Breast epithelium (tissue), 4 donors: ENCODE results near the gene PSME2. TPM values are rescaled to one million over a fixed set of nuclear protein-coding genes. Genes with fewer than 3 reads are reported as not detected.

Experiments
- DNase-seq, 2 donors: peaks; one replicate each; pipeline ENCODE4 v3.0.0-alpha.2; 2019; ENCODE audit warnings: low spot score in 2 of 2
- H3K27ac ChIP-seq, 2 donors: fragments of 200-600 bp; sonication (generic) in 1 of 2; one replicate each; pipeline ENCODE4 v1.5.1; 2016 to 2019; ENCODE audit warnings: mild to moderate bottlenecking in 1 of 2
- H3K27me3 ChIP-seq, 2 donors: fragments of 200-600 bp; sonication (generic) in 1 of 2; one replicate each; pipeline versions ENCODE4 v1.5.1 to v1.6.0; 2017 to 2019; ENCODE audit warnings: control low read depth in 1 of 2, mild to moderate bottlenecking in 1 of 2
- H3K36me3 ChIP-seq: fragments of 200-600 bp; one replicate; pipeline ENCODE4 v1.5.1; 2019
- H3K4me1 ChIP-seq, 2 donors: fragments of 200-600 bp; sonication (generic); one replicate each; pipeline ENCODE4 v1.5.1; 2016 to 2019; ENCODE audit warnings: control low read depth in 1 of 2
- H3K4me3 ChIP-seq, 3 donors: fragments of 200-600 bp; sonication (generic); 1 replicate in 2 of 3; 2 replicates in 1 of 3; pipeline ENCODE4 v1.5.1; 2016 to 2019; ENCODE audit warnings: mild to moderate bottlenecking in 3 of 3, moderate library complexity in 2 of 3
- H3K9me3 ChIP-seq, 2 donors: fragments of 200-600 bp; sonication (generic) in 1 of 2; one replicate each; pipeline ENCODE4 v1.5.1; 2016 to 2019; ENCODE audit warnings: control low read depth in 1 of 2
- CTCF ChIP-seq, 3 donors: fragments of 450-650 bp; IDR thresholded peaks; one replicate each; pipeline ENCODE4 v1.5.1; 2016 to 2017; ENCODE audit warnings: antibody characterized with exemption in 3 of 3, mild to moderate bottlenecking in 3 of 3, moderate library complexity in 3 of 3
- POLR2A ChIP-seq: fragments of 450-650 bp; IDR thresholded peaks from one replicate; pipeline ENCODE4 v1.6.1; 2016; ENCODE audit warnings: antibody characterized with exemption, mild to moderate bottlenecking, moderate library complexity
- POLR2AphosphoS5 ChIP-seq, 3 donors: sonication (generic); formaldehyde crosslinking; IDR thresholded peaks; one replicate each; pipeline ENCODE4 v1.6.1; 2017; ENCODE audit warnings: antibody characterized with exemption in 3 of 3
- intact Hi-C: fragments of 100-400 bp; cut with DNase I; formaldehyde crosslinking; loops from one replicate; pipeline ENCODE4 v1.15.1; 2023; ENCODE audit warnings: low total_unique reads
- total RNA-seq, 3 donors: library from RNA; depleted of rRNA; stranded (reverse); fragments of >200 nt; gene quantifications; one replicate each; pipeline ENCODE4 v1.1.0, GENCODE V29; 2016

Gene PSME2
- total RNA-seq, 3 donors from 2014 or later = 22.1 to 69.2 (median 62.1) TPM

GRCh38 chr14:24146978-24147760, 759 bp upstream of the PSME2 start, which contains the start of gene RNF31:
RNF31 (plus strand) TSS chr14:24147498; CDS start chr14:24147699, 201 bp downstream.
- peaks cover 4 to 9% of the 10 kb centered on the region in 2 donors for H3K4me1 ChIP-seq
- no peaks in the 10 kb centered on the region for H3K9me3 ChIP-seq
- H3K36me3 ChIP-seq = peaks cover 11% of the 10 kb centered on the region
- no peaks in the 10 kb centered on the region for H3K27me3 ChIP-seq
- intact Hi-C loops = no loop called here
- DNase-seq = peak; percentile 98
- no peak for TF ChIP-seq POLR2A
- TF ChIP-seq POLR2AphosphoS5 (IDR thresholded peaks at IDR 0.05) = peak in 2 of 3 donors; percentile 22 to 39
- TF ChIP-seq CTCF (IDR thresholded peaks at IDR 0.05) = peak in 1 of 3 donors; percentile 2
- peak within 1 kb of the TSS; percentile 87 to 95 (median 94) for H3K4me3 ChIP-seq
- peak within 1 kb of the TSS; percentile 86 to 94 for H3K27ac ChIP-seq

- H3K27ac ChIP-seq = peak overlapping the region; percentile 86 to 94
- H3K4me1 ChIP-seq = peaks cover 4 to 9% of the 10 kb centered on the region in 2 donors
- peaks cover under 1% of the 10 kb centered on the region for H3K36me3 ChIP-seq
- H3K9me3 ChIP-seq = no peaks in the 10 kb centered on the region
- TF ChIP-seq POLR2AphosphoS5 (IDR thresholded peaks at IDR 0.05) = no peak
- no peak for TF ChIP-seq POLR2A
- no peak for TF ChIP-seq CTCF (IDR thresholded peaks at IDR 0.05)
- intact Hi-C loops = no loop called here
- no peak for DNase-seq
- no peaks in the 10 kb centered on the region for H3K27me3 ChIP-seq
- H3K4me3 ChIP-seq = peak overlapping the region; percentile 87 to 95 (median 94)
Measured at GRCh38 chr14:24145690-24146452, 539 bp downstream of the PSME2 start.

- Histone ChIP-seq H3K27ac (peak overlapping the region; percentile 86 to 94), H3K4me1 (peaks cover 4 to 9% of the 10 kb centered on the region in 2 donors), H3K4me3 (peak overlapping the region in 1 of 3 donors; percentile 87), H3K9me3 (no peaks in the 10 kb centered on the region), H3K36me3 (no peaks in the 10 kb centered on the region), H3K27me3 (no peaks in the 10 kb centered on the region)
- TF ChIP-seq POLR2AphosphoS5 (IDR thresholded peaks at IDR 0.05) (no peak), POLR2A (no peak), CTCF (IDR thresholded peaks at IDR 0.05) (no peak)
- DNase-seq = no peak
- intact Hi-C loops = no loop called here
Measured at GRCh38 chr14:24145219-24145618, 1.2 kb downstream of the PSME2 start.

GRCh38 chr14:24144451-24144850, 2.0 kb downstream of the PSME2 start:
- H3K4me1 ChIP-seq = peaks cover 4 to 14% of the 10 kb centered on the region in 2 donors
- no peak overlapping the region for H3K4me3 ChIP-seq
- H3K27me3 ChIP-seq = no peaks in the 10 kb centered on the region
- intact Hi-C loops = no loop called here
- no peak for DNase-seq
- H3K9me3 ChIP-seq = no peaks in the 10 kb centered on the region
- TF ChIP-seq CTCF (IDR thresholded peaks at IDR 0.05) (no peak), POLR2A (no peak), POLR2AphosphoS5 (IDR thresholded peaks at IDR 0.05) (no peak)
- H3K27ac ChIP-seq = no peak overlapping the region
- no peaks in the 10 kb centered on the region for H3K36me3 ChIP-seq

- H3K27me3 ChIP-seq = no peaks in the 10 kb centered on the region
- no peak overlapping the region for H3K4me3 ChIP-seq
- no peaks in the 10 kb centered on the region for H3K9me3 ChIP-seq
- no peaks in the 10 kb centered on the region for H3K36me3 ChIP-seq
- no peak overlapping the region for H3K27ac ChIP-seq
- no peak for DNase-seq
- intact Hi-C loops = no loop called here
- TF ChIP-seq POLR2A = no peak
- no peak for TF ChIP-seq CTCF (IDR thresholded peaks at IDR 0.05)
- no peak for TF ChIP-seq POLR2AphosphoS5 (IDR thresholded peaks at IDR 0.05)
- peaks cover 4 to 14% of the 10 kb centered on the region in 2 donors for H3K4me1 ChIP-seq
Measured at GRCh38 chr14:24143511-24143910, 2.9 kb downstream of the PSME2 start.
